ENCODE measurements around the gene CUBN.
A peak's percentile ranks its signal among the peaks of the same experiment; 100 is the strongest.

CUBN gene

DNA sequence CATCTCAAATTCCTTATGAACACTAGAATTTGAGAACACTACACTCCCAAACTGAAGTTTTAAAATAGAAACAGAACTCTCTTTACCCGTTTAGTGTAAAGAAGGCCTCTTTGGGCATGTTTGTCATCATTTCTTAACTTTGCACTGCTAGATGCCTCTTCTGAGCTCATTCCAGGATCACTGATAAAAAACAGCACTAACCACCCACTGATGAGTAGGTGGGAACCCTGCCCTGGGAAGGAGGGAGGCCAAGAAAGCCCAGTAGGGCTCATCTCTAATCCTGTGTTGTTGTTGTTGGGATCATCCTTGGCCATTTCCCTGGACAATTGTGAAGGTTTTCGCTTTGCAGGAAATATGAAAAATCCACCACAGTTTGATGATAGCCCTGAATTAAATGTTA is 68.2 kb downstream of the CUBN start:
- Histone ChIP-seq H3K4me1 (ENCODE audit: control insufficient read depth, insufficient read depth, low read length, poor library complexity, severe bottlenecking) (peaks cover 61% of the 10 kb centered on the region), H3K27ac (ENCODE audit: low read depth, low read length, severe bottlenecking) (peak overlapping the region; percentile 99), H3K9me3 (ENCODE audit: control insufficient read depth, low read length) (no peaks in the 10 kb centered on the region), H3K36me3 (ENCODE audit: control insufficient read depth, insufficient read depth, low read length) (no peaks in the 10 kb centered on the region), H3K4me3 (ENCODE audit: extremely low read depth, insufficient read depth, low read length, poor library complexity, severe bottlenecking) (no peak overlapping the region)
- WGBS, 2 experiments (ENCODE audit: insufficient coverage in 2 of 2): 100% methylated on average over 1 of the region's 2 CpGs; no CpG with 5 or more reads in 1 of the 2 experiments

- 90 to 98% methylated on average over 3 to 5 of the region's 6 CpGs for WGBS, 2 experiments (ENCODE audit: insufficient coverage in 2 of 2)
- Histone ChIP-seq H3K9me3 (ENCODE audit: control insufficient read depth, low read length) (no peaks in the 10 kb centered on the region), H3K4me3 (ENCODE audit: extremely low read depth, insufficient read depth, low read length, poor library complexity, severe bottlenecking) (no peak overlapping the region), H3K36me3 (ENCODE audit: control insufficient read depth, insufficient read depth, low read length) (no peaks in the 10 kb centered on the region), H3K4me1 (ENCODE audit: control insufficient read depth, insufficient read depth, low read length, poor library complexity, severe bottlenecking) (peaks cover 60% of the 10 kb centered on the region), H3K27ac (ENCODE audit: low read depth, low read length, severe bottlenecking) (no peak overlapping the region)
Measured at GRCh38 chr10:17060289-17060688, 69.3 kb downstream of the CUBN start.

- Histone ChIP-seq H3K36me3 (ENCODE audit: control insufficient read depth, insufficient read depth, low read length) (no peaks in the 10 kb centered on the region), H3K4me1 (ENCODE audit: control insufficient read depth, insufficient read depth, low read length, poor library complexity, severe bottlenecking) (peaks cover 50% of the 10 kb centered on the region), H3K27ac (ENCODE audit: low read depth, low read length, severe bottlenecking) (no peak overlapping the region), H3K9me3 (ENCODE audit: control insufficient read depth, low read length) (no peaks in the 10 kb centered on the region), H3K4me3 (ENCODE audit: extremely low read depth, insufficient read depth, low read length, poor library complexity, severe bottlenecking) (no peak overlapping the region)
Measured at GRCh38 chr10:17059197-17059688, 70.4 kb downstream of the CUBN start.

GRCh38 chr10:17058093-17058492 is 71.5 kb downstream of the CUBN start:
- Histone ChIP-seq H3K4me3 (ENCODE audit: extremely low read depth, insufficient read depth, low read length, poor library complexity, severe bottlenecking) (no peak overlapping the region), H3K27ac (ENCODE audit: low read depth, low read length, severe bottlenecking) (no peak overlapping the region), H3K36me3 (ENCODE audit: control insufficient read depth, insufficient read depth, low read length) (no peaks in the 10 kb centered on the region), H3K9me3 (ENCODE audit: control insufficient read depth, low read length) (no peaks in the 10 kb centered on the region), H3K4me1 (ENCODE audit: control insufficient read depth, insufficient read depth, low read length, poor library complexity, severe bottlenecking) (peaks cover 38% of the 10 kb centered on the region)
- WGBS, 2 experiments (ENCODE audit: insufficient coverage in 2 of 2): 87 to 100% methylated on average over 1 to 2 of the region's 3 CpGs

GRCh38 chr10:17056781-17057428 is 72.7 kb downstream of the CUBN start:
- WGBS, 2 experiments (ENCODE audit: insufficient coverage in 2 of 2): 33 to 92% methylated on average over 1 to 2 of the region's 6 CpGs
- Histone ChIP-seq H3K27ac (ENCODE audit: low read depth, low read length, severe bottlenecking) (no peak overlapping the region), H3K9me3 (ENCODE audit: control insufficient read depth, low read length) (peaks cover under 1% of the 10 kb centered on the region), H3K4me3 (ENCODE audit: extremely low read depth, insufficient read depth, low read length, poor library complexity, severe bottlenecking) (no peak overlapping the region), H3K36me3 (ENCODE audit: control insufficient read depth, insufficient read depth, low read length) (no peaks in the 10 kb centered on the region), H3K4me1 (ENCODE audit: control insufficient read depth, insufficient read depth, low read length, poor library complexity, severe bottlenecking) (peaks cover 28% of the 10 kb centered on the region)

- H3K4me3 ChIP-seq (ENCODE audit: extremely low read depth, insufficient read depth, low read length, poor library complexity, severe bottlenecking): no peak overlapping the region
- no peak overlapping the region for H3K27ac ChIP-seq (ENCODE audit: low read depth, low read length, severe bottlenecking)
- peaks cover 3% of the 10 kb centered on the region for H3K9me3 ChIP-seq (ENCODE audit: control insufficient read depth, low read length)
- no peaks in the 10 kb centered on the region for H3K36me3 ChIP-seq (ENCODE audit: control insufficient read depth, insufficient read depth, low read length)
- no peaks in the 10 kb centered on the region for H3K4me1 ChIP-seq (ENCODE audit: control insufficient read depth, insufficient read depth, low read length, poor library complexity, severe bottlenecking)
- 80% methylated on average over 1 of the region's 3 CpGs; no CpG with 5 or more reads in 1 of the 2 experiments for WGBS, 2 experiments (ENCODE audit: insufficient coverage in 2 of 2)
Measured at GRCh38 chr10:17053513-17053912, 76.1 kb downstream of the CUBN start.

DNA sequence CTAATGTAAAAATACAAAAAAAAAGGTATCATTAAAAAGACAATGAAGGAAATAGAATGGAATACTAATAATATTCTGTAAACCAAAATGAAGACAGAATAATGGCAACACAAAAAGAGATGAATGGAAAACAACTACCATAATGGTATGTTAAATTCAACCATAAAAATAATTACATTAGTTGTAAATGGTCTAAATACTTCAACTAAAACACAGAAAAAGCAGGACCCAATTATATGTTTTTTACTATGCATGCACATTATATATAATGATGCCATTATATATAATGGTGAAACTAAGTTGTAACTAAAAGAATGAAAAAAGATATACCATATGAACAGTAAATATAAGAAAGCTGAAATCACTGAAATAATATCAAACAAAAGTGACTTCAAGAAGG is 76.5 kb downstream of the CUBN start:
- Histone ChIP-seq H3K36me3 (ENCODE audit: control insufficient read depth, insufficient read depth, low read length) (no peaks in the 10 kb centered on the region), H3K27ac (ENCODE audit: low read depth, low read length, severe bottlenecking) (no peak overlapping the region)

GRCh38 chr10:17051851-17052250 is 77.8 kb downstream of the CUBN start:
- WGBS, 2 experiments (ENCODE audit: insufficient coverage in 2 of 2): 100% methylated on average over 1 of the region's 3 CpGs; no CpG with 5 or more reads in 1 of the 2 experiments
- H3K27ac ChIP-seq (ENCODE audit: low read depth, low read length, severe bottlenecking): no peak overlapping the region

More for the DNA sequence above, 76.5 kb downstream of the CUBN start:
- H3K9me3 ChIP-seq (ENCODE audit: control insufficient read depth, low read length): peaks cover 3% of the 10 kb centered on the region
- H3K4me1 ChIP-seq (ENCODE audit: control insufficient read depth, insufficient read depth, low read length, poor library complexity, severe bottlenecking): no peaks in the 10 kb centered on the region
- H3K4me3 ChIP-seq (ENCODE audit: extremely low read depth, insufficient read depth, low read length, poor library complexity, severe bottlenecking): no peak overlapping the region

GRCh38 chr10:17049195-17049594 is 80.4 kb downstream of the CUBN start:
- WGBS, 2 experiments (ENCODE audit: insufficient coverage in 2 of 2): 100% methylated on average over 1 of the region's 1 CpG
- Histone ChIP-seq H3K27ac (ENCODE audit: low read depth, low read length, severe bottlenecking) (no peak overlapping the region), H3K4me3 (ENCODE audit: extremely low read depth, insufficient read depth, low read length, poor library complexity, severe bottlenecking) (no peak overlapping the region), H3K36me3 (ENCODE audit: control insufficient read depth, insufficient read depth, low read length) (no peaks in the 10 kb centered on the region), H3K9me3 (ENCODE audit: control insufficient read depth, low read length) (peaks cover 3% of the 10 kb centered on the region), H3K4me1 (ENCODE audit: control insufficient read depth, insufficient read depth, low read length, poor library complexity, severe bottlenecking) (no peaks in the 10 kb centered on the region)

More at GRCh38 chr10:17051851-17052250, 77.8 kb downstream of the CUBN start:
- H3K9me3 ChIP-seq (ENCODE audit: control insufficient read depth, low read length): peaks cover 3% of the 10 kb centered on the region
- no peaks in the 10 kb centered on the region for H3K36me3 ChIP-seq (ENCODE audit: control insufficient read depth, insufficient read depth, low read length)
- no peak overlapping the region for H3K4me3 ChIP-seq (ENCODE audit: extremely low read depth, insufficient read depth, low read length, poor library complexity, severe bottlenecking)
- H3K4me1 ChIP-seq (ENCODE audit: control insufficient read depth, insufficient read depth, low read length, poor library complexity, severe bottlenecking): no peaks in the 10 kb centered on the region

GRCh38 chr10:17047908-17048307 is 81.7 kb downstream of the CUBN start:
- H3K4me3 ChIP-seq (ENCODE audit: extremely low read depth, insufficient read depth, low read length, poor library complexity, severe bottlenecking): no peak overlapping the region
- no peaks in the 10 kb centered on the region for H3K4me1 ChIP-seq (ENCODE audit: control insufficient read depth, insufficient read depth, low read length, poor library complexity, severe bottlenecking)
- H3K27ac ChIP-seq (ENCODE audit: low read depth, low read length, severe bottlenecking): no peak overlapping the region
- H3K9me3 ChIP-seq (ENCODE audit: control insufficient read depth, low read length): peaks cover 3% of the 10 kb centered on the region
- H3K36me3 ChIP-seq (ENCODE audit: control insufficient read depth, insufficient read depth, low read length): no peaks in the 10 kb centered on the region
- WGBS, 2 experiments (ENCODE audit: insufficient coverage in 2 of 2): no CpG with 5 or more reads among the region's 3 CpGs

- Histone ChIP-seq H3K4me1 (ENCODE audit: control insufficient read depth, insufficient read depth, low read length, poor library complexity, severe bottlenecking) (peaks cover 1% of the 10 kb centered on the region), H3K27ac (ENCODE audit: low read depth, low read length, severe bottlenecking) (no peak overlapping the region), H3K36me3 (ENCODE audit: control insufficient read depth, insufficient read depth, low read length) (no peaks in the 10 kb centered on the region), H3K4me3 (ENCODE audit: extremely low read depth, insufficient read depth, low read length, poor library complexity, severe bottlenecking) (no peak overlapping the region), H3K9me3 (ENCODE audit: control insufficient read depth, low read length) (peaks cover 3% of the 10 kb centered on the region)
- no CpG with 5 or more reads among the region's 1 CpG for WGBS, 2 experiments (ENCODE audit: insufficient coverage in 2 of 2)
Measured at GRCh38 chr10:17046989-17047388, 82.6 kb downstream of the CUBN start.

Data from mesodermal cell (in vitro differentiated cells).